ENCODE measurements around the gene CEP164.

The CEP164 gene

DNA sequence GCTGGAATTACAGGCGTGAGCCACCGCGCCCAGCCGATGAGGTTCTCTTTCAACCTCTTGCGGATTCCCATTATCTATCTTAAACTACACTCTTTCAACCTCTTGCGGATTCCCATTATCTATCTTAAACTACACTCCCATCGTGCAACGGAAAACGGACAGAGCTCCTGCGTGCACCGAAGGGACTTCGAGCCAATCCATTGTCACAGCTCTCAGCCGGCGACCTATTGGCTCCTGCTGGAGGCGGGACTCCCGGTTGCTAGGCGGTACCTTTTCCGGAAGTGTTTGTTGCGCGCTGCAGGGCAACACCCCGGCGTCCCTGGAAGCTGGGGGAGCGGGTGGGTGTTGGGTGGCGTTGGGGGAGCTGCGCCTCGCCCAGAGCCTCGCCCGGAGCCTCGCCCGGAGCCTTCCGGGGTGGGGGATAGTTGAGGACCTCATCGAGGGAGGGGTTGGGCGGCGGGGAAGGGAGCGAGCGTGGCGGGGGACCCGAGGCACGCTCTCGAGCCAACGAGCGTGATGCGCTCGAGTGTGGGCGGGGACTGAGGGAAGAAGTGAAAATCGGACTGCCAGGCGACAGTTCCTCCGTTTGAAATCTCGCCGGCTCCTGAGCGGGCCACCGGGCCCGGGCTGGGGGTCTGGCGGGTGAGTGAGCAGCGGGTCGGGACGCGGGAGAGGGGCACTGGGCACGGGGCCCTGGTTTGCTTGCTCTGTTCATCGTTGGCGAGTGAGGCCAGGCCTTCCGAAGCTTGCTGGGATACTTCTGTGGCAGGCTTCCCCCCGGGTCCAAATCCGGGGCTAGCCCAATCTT lies at the start of gene CEP164 (continued):
- TF ChIP-seq ZNF518A (tag by site-specific recombination; conservative IDR thresholded peaks at IDR 0.05; ENCODE audit: low read depth) (0 out of 2 replicates have a peak, but pooled peaks have one; percentile 14), ZIC2 (tag by site-specific recombination; IDR thresholded peaks at IDR 0.05) (peak; percentile 35; the same call in 1 of the 2 replicates), ZNF174 (tag by site-specific recombination; IDR thresholded peaks at IDR 0.05) (no peak), KLF9 (tag by site-specific recombination; IDR thresholded peaks at IDR 0.05; ENCODE audit: low read depth) (peak; percentile 67), BCL11B (tag by site-specific recombination; IDR thresholded peaks at IDR 0.05; ENCODE audit: low read depth) (no peak), YY1 (tag by site-specific recombination; IDR thresholded peaks at IDR 0.05) (no peak), ZNF2 (tag by site-specific recombination; IDR thresholded peaks at IDR 0.05) (0 out of 2 replicates have a peak, but pooled peaks have one; percentile 8), KLF7 (tag by site-specific recombination; IDR thresholded peaks at IDR 0.05; ENCODE audit: borderline replicate concordance) (peak; percentile 76; the same call in 1 of the 2 replicates), PATZ1 (tag by site-specific recombination; IDR thresholded peaks at IDR 0.05) (peak; percentile 93), KLF16 (tag by site-specific recombination; IDR thresholded peaks at IDR 0.05) (0 out of 2 replicates have a peak, but pooled peaks have one; percentile 27), ZBTB49 (tag by site-specific recombination; IDR thresholded peaks at IDR 0.05; ENCODE audit: low read depth) (no peak), ZFHX2 (tag by site-specific recombination; conservative IDR thresholded peaks at IDR 0.05) (peak; percentile 84), KLF1 (tag by site-specific recombination; IDR thresholded peaks at IDR 0.05) (peak; percentile 99), GLIS1 (tag by site-specific recombination; IDR thresholded peaks at IDR 0.05) (peak; percentile 68), ZNF560 (tag by site-specific recombination; IDR thresholded peaks at IDR 0.05; ENCODE audit: borderline replicate concordance) (no peak), ZNF404 (tag by site-specific recombination; IDR thresholded peaks at IDR 0.05) (no peak), GLIS2 (tag by site-specific recombination; IDR thresholded peaks at IDR 0.05) (peak; percentile 72), ZNF501 (tag by site-specific recombination; IDR thresholded peaks at IDR 0.05) (0 out of 2 replicates have a peak, but pooled peaks have one; percentile 32)
- TF ChIP-seq, protein P1, sequence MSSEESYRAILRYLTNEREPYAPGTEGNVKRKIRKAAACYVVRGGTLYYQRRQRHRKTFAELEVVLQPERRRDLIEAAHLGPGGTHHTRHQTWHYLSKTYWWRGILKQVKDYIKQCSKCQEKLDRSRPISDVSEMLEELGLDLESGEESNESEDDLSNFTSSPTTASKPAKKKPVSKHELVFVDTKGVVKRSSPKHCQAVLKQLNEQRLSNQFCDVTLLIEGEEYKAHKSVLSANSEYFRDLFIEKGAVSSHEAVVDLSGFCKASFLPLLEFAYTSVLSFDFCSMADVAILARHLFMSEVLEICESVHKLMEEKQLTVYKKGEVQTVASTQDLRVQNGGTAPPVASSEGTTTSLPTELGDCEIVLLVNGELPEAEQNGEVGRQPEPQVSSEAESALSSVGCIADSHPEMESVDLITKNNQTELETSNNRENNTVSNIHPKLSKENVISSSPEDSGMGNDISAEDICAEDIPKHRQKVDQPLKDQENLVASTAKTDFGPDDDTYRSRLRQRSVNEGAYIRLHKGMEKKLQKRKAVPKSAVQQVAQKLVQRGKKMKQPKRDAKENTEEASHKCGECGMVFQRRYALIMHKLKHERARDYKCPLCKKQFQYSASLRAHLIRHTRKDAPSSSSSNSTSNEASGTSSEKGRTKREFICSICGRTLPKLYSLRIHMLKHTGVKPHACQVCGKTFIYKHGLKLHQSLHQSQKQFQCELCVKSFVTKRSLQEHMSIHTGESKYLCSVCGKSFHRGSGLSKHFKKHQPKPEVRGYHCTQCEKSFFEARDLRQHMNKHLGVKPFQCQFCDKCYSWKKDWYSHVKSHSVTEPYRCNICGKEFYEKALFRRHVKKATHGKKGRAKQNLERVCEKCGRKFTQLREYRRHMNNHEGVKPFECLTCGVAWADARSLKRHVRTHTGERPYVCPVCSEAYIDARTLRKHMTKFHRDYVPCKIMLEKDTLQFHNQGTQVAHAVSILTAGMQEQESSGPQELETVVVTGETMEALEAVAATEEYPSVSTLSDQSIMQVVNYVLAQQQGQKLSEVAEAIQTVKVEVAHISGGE (tag by site-specific recombination; conservative IDR thresholded peaks at IDR 0.05; ENCODE audit: low read depth) = peak; percentile 87

All from HEK293 (cell line).